Motor neuron (in vitro differentiated cells): ENCODE results near the gene DPH5. TPM values are rescaled to one million over a fixed set of nuclear protein-coding genes. Genes with fewer than 3 reads are reported as not detected.
"Not testable (repeated sequence)": the region's sequence is repeated elsewhere in the genome, so short reads cannot be mapped to it uniquely, and the experiment has no call there.

Experiments
- ATAC-seq, 8 experiments: fragments of 200-7000 bp; cut with Tn5 transposase; replicated peaks in 6 of 8; 2 replicates each; pipeline ENCODE4 v1.8.0; 2021; ENCODE audit warnings: mild to moderate bottlenecking in 8 of 8, moderate library complexity in 8 of 8
- H3K27ac ChIP-seq, 2 donors: fragments of 250-450 bp; sonication (Bioruptor Pico); 2 replicates each; pipeline ENCODE4 v1.9.0; 2021; ENCODE audit warnings: antibody characterized with exemption in 2 of 2, mild to moderate bottlenecking in 2 of 2, moderate library complexity in 1 of 2
- H3K4me1 ChIP-seq, 2 donors: fragments of 250-450 bp; sonication (Bioruptor Pico); replicated peaks in 1 of 2; 2 replicates each; pipeline ENCODE4 v1.6.1; 2021; ENCODE audit warnings: antibody characterized with exemption in 2 of 2, mild to moderate bottlenecking in 2 of 2, moderate library complexity in 1 of 2
- H3K4me3 ChIP-seq, 5 donors: fragments of 250-450 bp; sonication (Bioruptor Pico); 2 replicates each; pipeline ENCODE4 v1.9.0; 2021; ENCODE audit warnings: antibody characterized with exemption in 5 of 5, mild to moderate bottlenecking in 5 of 5, moderate library complexity in 4 of 5
- WGBS, 10 experiments: fragments of 450-650 bp; shearing (Covaris generic); methylation state at CpG; one replicate each; pipeline ENCODE4 v1.0.0; 2022; 5-methylcytosine and 5-hydroxymethylcytosine counted together
- in situ Hi-C, 9 experiments: fragments of 400-800 bp; cut with MboI; loops; one replicate each; pipeline ENCODE4 v1.15.0; 2021; ENCODE audit warnings: low sequenced_read_pairs in 9 of 9, low pct_unique_long_range_greater_than_20kb in 2 of 9; ENCODE audit not compliant: unreplicated experiment in 9 of 9
- total RNA-seq, 8 experiments: library from RNA; unstranded; fragments of 300-600 nt; gene quantifications; 2 replicates each; pipeline versions ENCODE4 v1.2.3 to v1.2.4, GENCODE V29; 2022

The DPH5 gene
- total RNA-seq, 8 experiments from 2014 or later: 34.4 to 90.9 (median 60.2) TPM

GRCh38 chr1:101050869-101051268 is 25.3 kb upstream of the DPH5 start:
- ATAC-seq: no peak
- 80 to 100% (median 89%) methylated on average over 1 to 2 of the region's 2 CpGs for WGBS, 10 experiments

DNA sequence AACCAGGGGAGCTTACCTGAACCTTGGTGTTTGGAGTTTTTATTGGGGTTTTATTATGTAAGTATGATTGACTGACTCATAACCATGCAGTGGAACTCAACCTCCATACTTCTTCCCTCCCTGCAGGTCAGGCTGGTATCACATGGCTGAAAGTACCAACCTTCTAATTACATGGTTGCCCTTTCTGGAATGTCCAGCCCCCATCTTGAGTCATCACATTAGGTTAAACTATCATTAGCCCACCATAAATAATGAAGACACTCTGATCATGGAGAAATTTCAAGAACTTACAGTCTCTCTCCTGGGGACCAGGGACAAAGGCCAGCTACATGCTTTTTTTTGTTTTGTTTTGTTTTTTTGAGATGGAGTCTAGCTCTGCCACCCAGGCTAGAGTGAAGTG is 19.2 kb upstream of the DPH5 start:
- Histone ChIP-seq H3K27ac (no peak overlapping the region), H3K4me3 (no peak overlapping the region), H3K4me1 (no peaks in the 10 kb centered on the region)
- in situ Hi-C loops: no loop called here
- ATAC-seq: no peak

More at GRCh38 chr1:101050869-101051268, 25.3 kb upstream of the DPH5 start:
- Histone ChIP-seq H3K27ac (no peak overlapping the region), H3K4me1 (peaks cover 0 to 4% of the 10 kb centered on the region in 2 donors), H3K4me3 (no peak overlapping the region)
- in situ Hi-C loops: no loop called here

GRCh38 chr1:101044259-101044658 is 18.7 kb upstream of the DPH5 start:
- ATAC-seq: no peak
- no peak overlapping the region for H3K27ac ChIP-seq
- in situ Hi-C loops: no loop called here
- no peak overlapping the region for H3K4me3 ChIP-seq
- no peaks in the 10 kb centered on the region for H3K4me1 ChIP-seq

- H3K4me3 ChIP-seq: no peak overlapping the region
- ATAC-seq: peak in 5 of 8 experiments; percentile 38 to 88 (median 56)
- in situ Hi-C loops: no loop called here
- 22 to 100% (median 78%) methylated on average over 1 to 2 of the region's 2 CpGs; no CpG with 5 or more reads in 2 of the 10 experiments for WGBS, 10 experiments
- H3K4me1 ChIP-seq: no peaks in the 10 kb centered on the region
- H3K27ac ChIP-seq: no peak overlapping the region
These were observed 18.2 kb upstream of the DPH5 start for GRCh38 chr1:101043776-101044175.

DNA sequence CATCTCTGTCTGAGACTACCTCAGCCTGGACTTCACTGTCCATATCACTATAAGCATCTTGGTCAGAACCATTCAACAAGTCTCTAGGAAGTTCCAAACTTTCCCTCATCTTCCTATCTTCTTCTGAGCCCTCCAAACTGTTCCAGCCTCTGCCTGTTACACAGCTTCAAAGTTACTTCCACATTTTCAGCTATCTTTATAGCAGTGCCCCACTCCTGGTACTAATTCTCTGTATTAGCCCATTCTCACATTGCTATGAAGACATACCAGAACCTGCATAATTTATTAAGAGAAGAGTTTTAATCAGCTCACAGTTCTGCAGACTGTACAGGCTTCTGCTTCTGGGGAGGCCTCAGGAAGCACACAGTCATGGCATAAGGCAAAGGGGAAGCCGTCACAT is 15.7 kb upstream of the DPH5 start:
- 80 to 100% (median 95%) methylated on average over 1 of the region's 1 CpG; no CpG with 5 or more reads in 4 of the 10 experiments for WGBS, 10 experiments
- in situ Hi-C loops: no loop called here
- Histone ChIP-seq H3K4me3 (no peak overlapping the region), H3K27ac (no peak overlapping the region), H3K4me1 (peaks cover 2 to 6% of the 10 kb centered on the region in 2 donors)
- ATAC-seq: no peak

GRCh38 chr1:101040666-101041065 is 15.1 kb upstream of the DPH5 start:
- in situ Hi-C loops: no loop called here
- WGBS, 10 experiments: 92 to 100% (median 100%) methylated on average over 1 to 2 of the region's 2 CpGs; no CpG with 5 or more reads in 3 of the 10 experiments
- H3K4me1 ChIP-seq: peaks cover 3 to 9% of the 10 kb centered on the region in 2 donors
- ATAC-seq: no peak
- no peak overlapping the region for H3K4me3 ChIP-seq
- no peak overlapping the region for H3K27ac ChIP-seq

GRCh38 chr1:101039245-101039644 is 13.7 kb upstream of the DPH5 start:
- in situ Hi-C loops: no loop called here
- H3K4me1 ChIP-seq: peaks cover 3 to 9% of the 10 kb centered on the region in 2 donors
- 71 to 100% (median 100%) methylated on average over 1 of the region's 1 CpG; no CpG with 5 or more reads in 2 of the 10 experiments for WGBS, 10 experiments
- ATAC-seq: no peak
- H3K4me3 ChIP-seq: no peak overlapping the region
- H3K27ac ChIP-seq: no peak overlapping the region

DNA sequence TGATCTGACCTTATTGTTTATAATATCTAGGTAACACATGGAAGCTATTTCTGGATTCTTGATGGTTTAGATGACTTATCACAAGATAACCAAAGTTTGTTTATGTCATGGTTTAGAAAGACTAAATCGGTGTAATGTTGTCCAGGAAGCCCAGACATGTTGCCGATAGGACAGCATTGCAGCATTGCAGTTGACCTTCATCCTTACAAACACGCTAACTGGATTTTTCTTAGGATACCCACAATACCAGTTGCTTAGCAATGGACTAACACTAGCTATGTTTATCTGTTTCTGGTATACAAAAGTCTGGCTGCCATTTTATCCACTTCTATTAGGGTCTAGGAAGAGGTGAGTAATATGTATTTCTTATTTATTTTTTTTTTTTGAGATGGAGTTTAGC is 11.7 kb upstream of the DPH5 start:
- in situ Hi-C loops: no loop called here
- peaks cover 3 to 9% of the 10 kb centered on the region in 2 donors for H3K4me1 ChIP-seq
- ATAC-seq: peak in 1 of 8 experiments; percentile 29
- H3K4me3 ChIP-seq: no peak overlapping the region
- H3K27ac ChIP-seq: no peak overlapping the region
- WGBS, 10 experiments: 90 to 100% (median 100%) methylated on average over 1 to 3 of the region's 3 CpGs; no CpG with 5 or more reads in 1 of the 10 experiments

DNA sequence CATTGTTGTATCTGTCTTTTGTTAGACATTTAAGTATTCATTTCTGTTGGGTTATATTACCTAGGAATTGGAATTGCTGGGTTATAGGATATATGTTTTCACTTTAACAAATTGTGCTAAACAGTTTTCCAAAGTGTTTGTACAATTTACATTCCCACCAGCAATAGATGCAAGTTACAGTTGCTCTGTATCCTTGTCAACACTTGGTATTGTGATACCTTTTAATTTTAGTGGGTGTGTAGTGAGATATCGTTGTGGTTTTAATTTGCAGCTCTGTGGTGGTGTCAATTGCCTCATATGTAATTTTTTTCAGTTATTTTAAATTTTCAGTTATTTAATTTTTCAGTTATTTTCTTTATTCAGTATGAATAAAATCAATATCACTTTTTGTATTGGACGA is 7.4 kb upstream of the DPH5 start:
- no peak overlapping the region for H3K27ac ChIP-seq
- 88 to 100% (median 95%) methylated on average over 1 to 2 of the region's 2 CpGs for WGBS, 10 experiments
- H3K4me1 ChIP-seq: peaks cover 3 to 9% of the 10 kb centered on the region in 2 donors
- no peak overlapping the region for H3K4me3 ChIP-seq
- no peak for ATAC-seq
- in situ Hi-C loops: no loop called here

- H3K4me1 ChIP-seq, H3K4me3 ChIP-seq, ATAC-seq, in situ Hi-C loops, H3K27ac ChIP-seq: not testable (repeated sequence)
- WGBS, 10 experiments: 64 to 100% (median 100%) methylated on average over 1 to 2 of the region's 2 CpGs; no CpG with 5 or more reads in 1 of the 10 experiments
These were observed 6.5 kb upstream of the DPH5 start for GRCh38 chr1:101032129-101032528.

GRCh38 chr1:101030881-101031280 is 5.3 kb upstream of the DPH5 start:
- Histone ChIP-seq H3K27ac (no peak overlapping the region), H3K4me1 (peaks cover 3 to 7% of the 10 kb centered on the region in 2 donors), H3K4me3 (no peak overlapping the region)
- WGBS, 10 experiments: 80 to 100% (median 93%) methylated on average over 1 to 4 of the region's 4 CpGs; no CpG with 5 or more reads in 1 of the 10 experiments
- in situ Hi-C loops: no loop called here
- ATAC-seq: no peak

- 67 to 100% (median 89%) methylated on average over 1 of the region's 1 CpG; no CpG with 5 or more reads in 1 of the 10 experiments for WGBS, 10 experiments
- Histone ChIP-seq H3K4me1 (peaks cover 3 to 14% of the 10 kb centered on the region in 2 donors), H3K4me3 (no peak overlapping the region), H3K27ac (no peak overlapping the region)
- ATAC-seq: no peak
- in situ Hi-C loops: no loop called here
These were observed 3.6 kb upstream of the DPH5 start for GRCh38 chr1:101029184-101029583.

- Histone ChIP-seq H3K4me3 (no peak overlapping the region), H3K4me1 (peaks cover 3 to 14% of the 10 kb centered on the region in 2 donors), H3K27ac (no peak overlapping the region)
- in situ Hi-C loops: no loop called here
- WGBS, 10 experiments: 50 to 100% (median 96%) methylated on average over 2 of the region's 2 CpGs
- no peak for ATAC-seq
These were observed 2.9 kb upstream of the DPH5 start for GRCh38 chr1:101028466-101028865.

- H3K4me1 ChIP-seq: peaks cover 3 to 14% of the 10 kb centered on the region in 2 donors
- 80 to 100% (median 92%) methylated on average over 1 to 6 of the region's 6 CpGs for WGBS, 10 experiments
- H3K4me3 ChIP-seq: no peak overlapping the region
- no peak overlapping the region for H3K27ac ChIP-seq
- in situ Hi-C loops: no loop called here
- ATAC-seq: no peak
These were observed 1.7 kb upstream of the DPH5 start for GRCh38 chr1:101027194-101027772.
